ENCODE data around the gene PDGFRB. TPM values are rescaled to one million over a fixed set of nuclear protein-coding genes. Genes with fewer than 3 reads are reported as not detected.

The PDGFRB gene
- total and polyA plus RNA-seq, 10 of the 15 experiments (the other 5 are each of a cell fraction or from before 2014, with no cell fraction given): 0.02 to 3.0 (median 1.0) TPM

DNA sequence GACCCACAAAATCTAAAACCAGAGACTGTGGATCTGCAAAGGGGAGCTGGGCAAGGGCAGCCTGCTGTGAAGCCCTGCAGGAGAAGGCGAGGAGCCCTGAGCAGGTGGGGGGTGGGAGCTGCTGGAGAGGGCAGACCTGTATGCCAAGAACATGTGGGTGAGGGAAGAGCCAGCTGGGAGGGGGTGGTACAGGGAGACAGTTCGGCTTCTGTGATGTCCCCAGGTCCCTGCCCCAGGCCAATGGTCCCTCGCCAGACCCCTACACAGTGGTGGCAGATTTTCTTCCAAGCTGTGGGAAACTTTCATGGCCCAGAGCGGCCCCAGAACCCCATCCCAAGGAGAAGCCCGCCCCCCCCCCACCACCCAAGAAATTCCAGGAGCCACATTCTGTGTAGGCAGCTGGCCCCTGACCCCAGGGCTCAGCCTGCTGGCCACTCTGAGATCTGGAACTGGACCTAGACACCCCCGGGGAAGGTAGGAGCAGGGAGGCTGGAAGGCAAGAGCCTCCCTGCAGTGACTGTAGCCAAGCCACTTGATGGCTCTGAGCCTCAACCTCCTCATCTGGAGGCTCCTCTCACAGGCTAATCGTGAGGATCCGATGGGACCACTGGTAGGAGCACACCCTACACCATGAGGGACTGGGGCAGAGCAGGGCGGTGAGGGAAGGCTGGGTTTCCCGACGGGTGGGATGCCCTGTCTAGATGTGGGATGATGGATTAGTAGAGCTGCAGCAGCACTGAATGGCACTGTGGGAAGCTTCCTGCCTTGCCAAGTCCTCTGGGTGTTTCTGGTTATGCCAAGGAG is 46.7 kb downstream of the PDGFRB start (continued):
- TF ChIP-seq, protein P1, sequence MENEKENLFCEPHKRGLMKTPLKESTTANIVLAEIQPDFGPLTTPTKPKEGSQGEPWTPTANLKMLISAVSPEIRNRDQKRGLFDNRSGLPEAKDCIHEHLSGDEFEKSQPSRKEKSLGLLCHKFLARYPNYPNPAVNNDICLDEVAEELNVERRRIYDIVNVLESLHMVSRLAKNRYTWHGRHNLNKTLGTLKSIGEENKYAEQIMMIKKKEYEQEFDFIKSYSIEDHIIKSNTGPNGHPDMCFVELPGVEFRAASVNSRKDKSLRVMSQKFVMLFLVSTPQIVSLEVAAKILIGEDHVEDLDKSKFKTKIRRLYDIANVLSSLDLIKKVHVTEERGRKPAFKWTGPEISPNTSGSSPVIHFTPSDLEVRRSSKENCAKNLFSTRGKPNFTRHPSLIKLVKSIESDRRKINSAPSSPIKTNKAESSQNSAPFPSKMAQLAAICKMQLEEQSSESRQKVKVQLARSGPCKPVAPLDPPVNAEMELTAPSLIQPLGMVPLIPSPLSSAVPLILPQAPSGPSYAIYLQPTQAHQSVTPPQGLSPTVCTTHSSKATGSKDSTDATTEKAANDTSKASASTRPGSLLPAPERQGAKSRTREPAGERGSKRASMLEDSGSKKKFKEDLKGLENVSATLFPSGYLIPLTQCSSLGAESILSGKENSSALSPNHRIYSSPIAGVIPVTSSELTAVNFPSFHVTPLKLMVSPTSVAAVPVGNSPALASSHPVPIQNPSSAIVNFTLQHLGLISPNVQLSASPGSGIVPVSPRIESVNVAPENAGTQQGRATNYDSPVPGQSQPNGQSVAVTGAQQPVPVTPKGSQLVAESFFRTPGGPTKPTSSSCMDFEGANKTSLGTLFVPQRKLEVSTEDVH (IDR thresholded peaks at IDR 0.05; ENCODE audit: low read depth, partially characterized antibody): no peak

DNA sequence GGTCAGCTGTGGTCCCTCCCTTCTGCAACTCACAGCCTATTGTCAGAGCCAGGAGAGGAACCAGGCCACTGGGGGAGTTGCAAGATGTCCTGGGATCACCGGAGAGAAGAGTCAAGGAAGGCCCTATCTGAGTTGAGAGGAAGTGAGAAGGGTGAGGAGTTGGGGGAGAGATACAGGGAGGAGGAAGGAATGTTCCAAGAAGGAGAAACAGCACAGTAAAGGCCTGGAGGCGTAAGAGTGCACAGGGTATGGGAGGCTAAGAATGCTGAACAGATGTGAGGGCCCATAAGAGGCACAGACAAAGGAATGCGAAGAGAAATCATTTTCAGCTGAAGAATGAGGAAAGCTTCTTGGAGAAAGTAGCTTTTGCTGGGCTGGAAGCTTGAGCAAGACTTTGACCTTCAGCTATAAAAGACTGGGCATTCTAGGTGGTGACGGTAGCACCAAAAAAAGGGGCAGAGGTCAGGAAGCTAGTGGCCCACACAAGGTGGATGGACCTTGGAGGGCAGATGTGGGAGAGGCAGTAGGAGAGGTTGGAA is 47.7 kb downstream of the PDGFRB start:
- Histone ChIP-seq H3K4me1 (ENCODE audit: control insufficient read depth, insufficient read depth, low read length) (peaks cover 6% of the 10 kb centered on the region), H3K4me2 (ENCODE audit: control insufficient read depth, insufficient read depth) (no peak overlapping the region), H4K20me1 (ENCODE audit: control insufficient read depth, insufficient read depth) (no peaks in the 10 kb centered on the region), H2AFZ (ENCODE audit: control insufficient read depth, low read depth, low read length) (no peak overlapping the region), H3K36me3 (ENCODE audit: control insufficient read depth in 2 of 2, insufficient read depth in 2 of 2, low read length in 1 of 2) (no peaks in the 10 kb centered on the region), H3K9me3 (replicated peaks; ENCODE audit: control insufficient read depth, insufficient read depth, low read length) (no peaks in the 10 kb centered on the region), H3K9ac (ENCODE audit: control insufficient read depth, insufficient read depth, low read length) (no peak overlapping the region), H3K27me3 (replicated peaks in 1 of 2; ENCODE audit: control insufficient read depth in 2 of 2, insufficient read depth in 2 of 2, low read length in 1 of 2) (no peaks in the 10 kb centered on the region), H3K4me3 (no peak overlapping the region), H3K79me2 (ENCODE audit: control insufficient read depth, insufficient read depth, low read length) (no peaks in the 10 kb centered on the region), H3K27ac (ENCODE audit: control insufficient read depth, insufficient read depth) (no peak overlapping the region)
- TF ChIP-seq ZNF207 (IDR thresholded peaks at IDR 0.05; ENCODE audit: borderline replicate concordance): no peak
- TF ChIP-seq SMAD5 (IDR thresholded peaks at IDR 0.05; ENCODE audit: low read depth): no peak
- no peak for TF ChIP-seq FOXK2 (IDR thresholded peaks at IDR 0.05)
- TF ChIP-seq, protein P2, sequence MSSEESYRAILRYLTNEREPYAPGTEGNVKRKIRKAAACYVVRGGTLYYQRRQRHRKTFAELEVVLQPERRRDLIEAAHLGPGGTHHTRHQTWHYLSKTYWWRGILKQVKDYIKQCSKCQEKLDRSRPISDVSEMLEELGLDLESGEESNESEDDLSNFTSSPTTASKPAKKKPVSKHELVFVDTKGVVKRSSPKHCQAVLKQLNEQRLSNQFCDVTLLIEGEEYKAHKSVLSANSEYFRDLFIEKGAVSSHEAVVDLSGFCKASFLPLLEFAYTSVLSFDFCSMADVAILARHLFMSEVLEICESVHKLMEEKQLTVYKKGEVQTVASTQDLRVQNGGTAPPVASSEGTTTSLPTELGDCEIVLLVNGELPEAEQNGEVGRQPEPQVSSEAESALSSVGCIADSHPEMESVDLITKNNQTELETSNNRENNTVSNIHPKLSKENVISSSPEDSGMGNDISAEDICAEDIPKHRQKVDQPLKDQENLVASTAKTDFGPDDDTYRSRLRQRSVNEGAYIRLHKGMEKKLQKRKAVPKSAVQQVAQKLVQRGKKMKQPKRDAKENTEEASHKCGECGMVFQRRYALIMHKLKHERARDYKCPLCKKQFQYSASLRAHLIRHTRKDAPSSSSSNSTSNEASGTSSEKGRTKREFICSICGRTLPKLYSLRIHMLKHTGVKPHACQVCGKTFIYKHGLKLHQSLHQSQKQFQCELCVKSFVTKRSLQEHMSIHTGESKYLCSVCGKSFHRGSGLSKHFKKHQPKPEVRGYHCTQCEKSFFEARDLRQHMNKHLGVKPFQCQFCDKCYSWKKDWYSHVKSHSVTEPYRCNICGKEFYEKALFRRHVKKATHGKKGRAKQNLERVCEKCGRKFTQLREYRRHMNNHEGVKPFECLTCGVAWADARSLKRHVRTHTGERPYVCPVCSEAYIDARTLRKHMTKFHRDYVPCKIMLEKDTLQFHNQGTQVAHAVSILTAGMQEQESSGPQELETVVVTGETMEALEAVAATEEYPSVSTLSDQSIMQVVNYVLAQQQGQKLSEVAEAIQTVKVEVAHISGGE (CRISPR knock-in tag; IDR thresholded peaks at IDR 0.05): no peak
- TF ChIP-seq IKZF2 (IDR thresholded peaks at IDR 0.05): no peak
- no peak for TF ChIP-seq PAX8 (IDR thresholded peaks at IDR 0.05)
- intact Hi-C loops (cut with micrococcal nuclease; ENCODE audit: unreplicated experiment): loop anchor here (5.0 kb wide), 1 partner anchor 61 kb away; no protein-coding TSS in a partner anchor
- RAD21 ChIA-PET (ENCODE audit: unreplicated experiment): no interaction called here
- BruUV-seq (replicated peaks): no TSS peak
- in situ Hi-C loops (cut with MboI): no loop called here
- POLR2A ChIA-PET: no interaction called here
- WGBS (ENCODE audit: insufficient coverage, insufficient replicate concordance, low lambda C conversion rate, missing lambda C conversion rate): 42% methylated on average over 4 of the region's 4 CpGs
- DNase-seq (ENCODE audit: low read depth, low spot score): no peak
- SMC1A ChIA-PET (ENCODE audit: uncharacterized antibody, unreplicated experiment): interaction anchor here (0.7 kb wide), 1 partner anchor 21 kb away, joined by 3 read pairs; no protein-coding TSS in a partner anchor
- FAIRE-seq: no peak
- no peak for ATAC-seq
- CTCF ChIA-PET: interaction anchor here (1.3 to 3.9 kb wide), 2 partner anchors 15 to 33 kb away, joined by 3 to 15 read pairs; no protein-coding TSS in a partner anchor
